Fibroblast of lung (primary cell): ENCODE results near the gene INSYN2A.

Source experiments
- CTCF ChIP-seq, 2 donors: IDR thresholded peaks in 1 of 2; conservative IDR thresholded peaks in 1 of 2; 1 replicate in 1 of 2; 2 replicates in 1 of 2; pipeline ENCODE4 v1.5.1; 2011 to 2012; ENCODE audit warnings: low read length in 2 of 2, control low read depth in 1 of 2, inconsistent platforms in 1 of 2, low read depth in 1 of 2, mild to moderate bottlenecking in 1 of 2
- EZH2 ChIP-seq: IDR thresholded peaks from 2 replicates; pipeline ENCODE4 v1.5.1; 2012; ENCODE audit warnings: low read length, control low read depth, mild to moderate bottlenecking; ENCODE audit errors: missing control alignments

DNA sequence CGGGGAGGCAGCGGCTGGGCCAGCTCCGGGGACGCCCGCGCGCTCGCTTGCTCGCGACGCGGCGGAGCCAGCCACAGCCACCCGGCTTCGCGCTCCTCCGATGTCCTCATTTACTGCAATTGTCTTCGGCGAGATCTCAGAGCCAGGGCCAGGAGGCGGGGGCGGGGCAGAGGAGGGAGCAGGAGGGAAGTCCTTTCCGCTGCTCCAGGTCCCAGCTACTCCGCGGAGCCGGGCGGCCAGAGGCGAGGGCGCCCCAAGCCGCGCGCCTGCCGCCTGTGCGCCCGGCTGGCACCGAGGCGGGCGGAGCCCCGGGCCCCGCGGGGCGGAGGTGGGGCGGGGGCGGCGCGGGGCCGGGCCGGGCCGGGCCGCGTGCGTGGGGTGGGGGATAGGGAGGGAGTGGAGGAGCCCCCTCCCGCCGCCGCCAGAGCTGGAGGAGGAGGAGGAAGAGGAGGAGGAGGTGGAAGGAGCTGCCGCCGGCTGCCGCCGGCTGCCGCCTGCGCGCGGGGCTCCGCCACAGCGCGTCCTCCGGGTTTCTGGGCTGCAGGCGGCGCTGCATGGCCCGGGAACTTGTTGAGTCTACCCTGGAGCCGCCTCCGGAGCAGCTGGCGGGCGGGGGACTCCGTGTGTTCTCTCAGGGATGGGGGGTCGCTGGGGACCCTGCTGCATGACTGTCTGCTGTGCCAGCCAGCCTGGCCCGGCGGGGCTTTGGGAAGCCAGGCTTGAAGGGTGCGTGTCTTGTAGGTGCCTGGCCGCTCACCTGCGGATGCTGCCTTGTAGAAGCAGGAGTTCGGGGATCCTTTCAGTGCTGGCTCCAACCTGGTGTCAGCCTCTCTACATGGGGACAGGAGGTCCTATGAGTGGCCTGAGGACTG lies at the start of gene INSYN2A:
- TF ChIP-seq CTCF (conservative IDR thresholded peaks at IDR 0.05 in 1 of 2, IDR thresholded peaks at IDR 0.05 in 1 of 2; ENCODE audit: low read depth in 1 of 2, low read length in 2 of 2) (peak; percentile 22 to 46), EZH2 (no peak)
